Measurements from ENCODE around the gene PNPLA2.

DNA sequence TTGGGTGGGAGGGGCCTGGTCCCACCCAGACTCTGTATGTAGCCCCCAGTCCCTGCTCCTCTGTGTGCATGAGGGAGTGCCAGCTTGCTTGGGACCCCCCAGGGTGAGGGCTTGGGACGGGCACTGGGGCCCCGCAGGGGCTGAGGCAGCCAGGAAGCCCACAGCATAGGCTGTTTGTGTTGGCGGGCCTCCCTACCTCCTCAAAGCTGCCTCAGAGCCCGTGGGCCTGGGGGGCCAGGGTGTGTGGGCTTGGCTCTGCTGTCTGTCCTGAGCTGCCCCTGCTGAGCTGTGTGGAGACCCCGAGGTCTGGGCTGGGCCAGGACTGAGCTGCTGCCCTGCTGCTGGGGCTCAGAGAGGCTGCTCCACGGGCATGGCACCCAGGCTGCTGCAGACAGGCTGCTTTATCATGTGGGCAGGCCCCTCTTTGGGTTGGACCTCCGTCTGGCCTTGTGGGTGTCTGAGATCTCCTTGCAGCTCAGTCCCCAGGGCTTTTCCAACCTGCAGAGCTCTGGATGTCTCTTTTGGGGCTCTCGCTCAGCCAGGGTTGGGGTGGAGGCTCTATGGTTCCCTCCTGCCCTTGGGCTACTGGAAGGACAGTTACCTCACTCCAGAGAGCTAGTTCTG, 27.3 kb downstream of the PNPLA2 start:
- TF ChIP-seq EZH2 (IDR thresholded peaks at IDR 0.05) (no peak), POLR2AphosphoS5 (IDR thresholded peaks at IDR 0.05; ENCODE audit: borderline replicate concordance, low read depth, low read length) (peak; percentile 18; the same call in 1 of the 2 replicates), FOXP2 (optimal IDR thresholded peaks at IDR 0.05; ENCODE audit: control extremely low read depth, extremely low read length, insufficient read depth) (no peak)
